ENCODE measurements around the gene MICU2.

Gene MICU2

DNA sequence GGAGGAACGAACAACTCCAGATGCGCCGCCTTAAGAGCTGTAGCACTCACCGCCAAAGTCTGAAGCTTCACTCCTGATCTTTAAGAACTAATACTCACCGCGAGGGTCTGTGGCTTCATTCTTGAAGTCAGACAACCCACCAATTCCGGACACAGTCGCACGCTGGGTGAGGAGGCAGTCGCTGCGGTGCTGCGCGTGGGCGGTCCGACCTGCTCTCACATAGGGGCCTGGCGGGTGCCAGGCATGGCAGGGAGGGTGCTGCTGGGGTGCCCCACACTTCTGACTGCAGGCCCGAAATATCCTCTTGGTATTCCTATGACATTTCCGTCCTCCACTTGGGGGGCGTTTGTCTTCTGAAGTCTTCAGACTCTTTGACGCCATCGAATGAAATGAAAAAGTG is 7.4 kb upstream of the MICU2 start:
- TF ChIP-seq, protein P1, sequence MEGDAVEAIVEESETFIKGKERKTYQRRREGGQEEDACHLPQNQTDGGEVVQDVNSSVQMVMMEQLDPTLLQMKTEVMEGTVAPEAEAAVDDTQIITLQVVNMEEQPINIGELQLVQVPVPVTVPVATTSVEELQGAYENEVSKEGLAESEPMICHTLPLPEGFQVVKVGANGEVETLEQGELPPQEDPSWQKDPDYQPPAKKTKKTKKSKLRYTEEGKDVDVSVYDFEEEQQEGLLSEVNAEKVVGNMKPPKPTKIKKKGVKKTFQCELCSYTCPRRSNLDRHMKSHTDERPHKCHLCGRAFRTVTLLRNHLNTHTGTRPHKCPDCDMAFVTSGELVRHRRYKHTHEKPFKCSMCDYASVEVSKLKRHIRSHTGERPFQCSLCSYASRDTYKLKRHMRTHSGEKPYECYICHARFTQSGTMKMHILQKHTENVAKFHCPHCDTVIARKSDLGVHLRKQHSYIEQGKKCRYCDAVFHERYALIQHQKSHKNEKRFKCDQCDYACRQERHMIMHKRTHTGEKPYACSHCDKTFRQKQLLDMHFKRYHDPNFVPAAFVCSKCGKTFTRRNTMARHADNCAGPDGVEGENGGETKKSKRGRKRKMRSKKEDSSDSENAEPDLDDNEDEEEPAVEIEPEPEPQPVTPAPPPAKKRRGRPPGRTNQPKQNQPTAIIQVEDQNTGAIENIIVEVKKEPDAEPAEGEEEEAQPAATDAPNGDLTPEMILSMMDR (IDR thresholded peaks at IDR 0.05): no peak

DNA sequence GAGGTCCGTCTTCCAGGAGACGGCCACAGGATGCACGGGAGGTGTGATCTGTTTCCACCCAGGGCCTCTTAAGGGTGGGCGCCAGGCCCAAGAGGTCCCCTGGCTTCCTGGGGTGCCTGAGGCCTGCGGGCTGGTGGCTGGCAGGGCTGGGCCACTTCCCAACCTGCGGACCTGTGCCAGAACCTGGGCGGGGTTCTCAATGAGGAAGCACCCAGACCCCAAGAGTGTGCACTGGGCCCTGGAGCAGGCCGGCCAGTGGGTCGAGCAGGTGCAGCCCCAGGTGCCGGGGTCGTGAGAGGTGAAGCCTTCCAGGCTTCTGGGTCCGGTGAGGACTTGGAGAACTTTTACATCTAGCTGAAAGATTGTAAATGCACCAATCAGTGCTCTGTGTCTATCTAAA is 6.7 kb upstream of the MICU2 start:
- TF ChIP-seq, protein P1 (IDR thresholded peaks at IDR 0.05): no peak

DNA sequence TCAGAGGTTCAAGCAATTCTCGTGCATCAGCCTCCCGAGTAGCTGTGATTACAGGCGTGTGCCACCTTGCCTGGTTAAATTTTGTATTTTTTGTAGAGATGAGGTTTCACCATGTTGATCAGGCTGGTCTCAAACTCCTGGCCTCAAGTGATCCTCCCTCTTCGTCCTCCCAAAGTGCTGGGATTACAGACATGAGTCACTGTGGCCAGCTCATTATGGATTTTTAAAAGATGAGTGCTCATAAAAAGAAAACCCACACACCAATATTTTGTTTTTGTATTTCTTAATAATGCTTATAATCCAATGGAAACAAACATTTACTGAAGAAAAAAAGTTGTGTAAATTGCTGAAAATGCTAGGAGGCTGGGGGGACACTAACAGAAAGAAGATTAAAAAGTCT is 5.0 kb upstream of the MICU2 start:
- TF ChIP-seq, protein P1 (IDR thresholded peaks at IDR 0.05): no peak

GRCh38 chr13:21606796-21607195 is 2.8 kb upstream of the MICU2 start:
- TF ChIP-seq, protein P1 (IDR thresholded peaks at IDR 0.05): no peak

- TF ChIP-seq, protein P1 (IDR thresholded peaks at IDR 0.05): no peak
Measured at GRCh38 chr13:21606251-21606650, 2.3 kb upstream of the MICU2 start.

DNA sequence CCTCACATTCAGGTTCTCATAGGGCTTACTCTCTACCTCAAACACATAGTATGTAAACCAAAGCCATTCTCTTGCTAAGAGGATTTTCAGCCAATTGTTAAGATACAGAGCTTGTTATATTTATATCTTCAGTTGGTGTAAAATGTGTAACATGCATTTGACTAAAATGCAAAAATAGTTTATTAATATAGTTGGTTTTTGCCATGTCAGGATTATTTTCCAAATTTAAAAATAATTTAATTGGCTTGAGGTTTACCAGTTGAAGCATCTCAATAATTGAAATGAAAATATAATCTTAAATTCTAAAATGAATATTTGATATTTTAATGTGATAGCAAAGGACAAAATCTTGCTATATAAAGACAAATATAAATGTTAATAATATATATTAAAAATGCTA is 7.2 kb downstream of the MICU2 start:
- TF ChIP-seq, protein P1 (IDR thresholded peaks at IDR 0.05): no peak

DNA sequence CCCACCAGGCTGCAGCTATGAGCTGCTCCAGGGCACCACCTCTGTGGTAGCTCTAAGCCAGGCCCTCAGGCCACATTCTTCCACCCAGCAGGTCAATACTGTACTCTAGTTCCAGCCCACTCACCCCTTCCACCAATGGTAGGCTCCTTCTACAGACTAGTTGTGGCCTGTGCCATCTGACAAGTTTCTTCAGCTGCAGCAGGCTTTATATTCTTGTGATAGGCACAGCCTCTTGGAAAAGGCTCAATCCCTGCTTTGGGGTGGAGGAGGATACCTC is 8.5 kb downstream of the MICU2 start:
- TF ChIP-seq, protein P1 (IDR thresholded peaks at IDR 0.05): no peak

- TF ChIP-seq, protein P1 (IDR thresholded peaks at IDR 0.05): no peak
Measured at GRCh38 chr13:21594715-21595545, 9.0 kb downstream of the MICU2 start.

All from LNCAP (cell line).